Ishikawa (cell line): Measurements from ENCODE around the gene MACROD2.

Experiments used
- CEBPB ChIP-seq: IDR thresholded peaks from 2 replicates; pipeline ENCODE4 v1.6.1; 2012
- CREB1 ChIP-seq: IDR thresholded peaks from 2 replicates; pipeline ENCODE4 v1.6.1; 2012; ENCODE audit warnings: low read depth
- EP300 ChIP-seq: IDR thresholded peaks from 2 replicates; pipeline ENCODE4 v1.6.1; 2012; ENCODE audit warnings: borderline replicate concordance
- NFIC ChIP-seq: IDR thresholded peaks from 2 replicates; pipeline ENCODE4 v1.6.1; 2012
- RAD21 ChIP-seq: IDR thresholded peaks from 2 replicates; pipeline ENCODE4 v1.6.1; 2012; ENCODE audit warnings: low read depth
- TAF1 ChIP-seq: IDR thresholded peaks from 2 replicates; pipeline ENCODE4 v1.6.1; 2012; ENCODE audit warnings: low read depth, mild to moderate bottlenecking
- TCF12 ChIP-seq: IDR thresholded peaks from 2 replicates; pipeline ENCODE4 v1.6.1; 2012; ENCODE audit warnings: low read depth
- TEAD4 ChIP-seq: IDR thresholded peaks from 2 replicates; pipeline ENCODE4 v1.6.1; 2012
- YY1 ChIP-seq: IDR thresholded peaks from 2 replicates; pipeline ENCODE4 v1.6.1; 2012; ENCODE audit warnings: low read depth
- TF ChIP-seq, protein P1 (sequence below): IDR thresholded peaks from 2 replicates; pipeline ENCODE4 v1.6.1; 2012; ENCODE audit warnings: low read depth, mild to moderate bottlenecking
- TF ChIP-seq, protein P2 (sequence below): IDR thresholded peaks from 2 replicates; pipeline ENCODE4 v1.6.1; 2012

DNA sequence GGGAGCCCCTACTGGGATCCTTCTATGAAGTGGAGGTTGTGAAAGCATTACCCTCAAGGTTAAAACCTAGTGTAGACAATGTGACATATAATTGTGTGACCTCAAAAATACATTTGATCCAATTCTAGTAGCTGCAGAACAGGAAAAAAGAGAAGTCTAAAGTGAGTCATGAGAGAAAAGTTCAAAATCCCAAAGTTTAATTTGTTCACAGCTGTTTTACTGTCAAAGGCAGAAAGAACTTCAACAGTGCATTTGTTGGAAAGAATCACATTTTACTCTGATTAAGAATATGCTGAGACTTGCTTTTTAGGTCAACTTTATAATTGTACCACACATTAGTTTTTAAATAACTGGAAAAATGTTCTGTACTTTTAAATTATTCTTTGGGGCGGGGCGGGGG is 1369.5 kb downstream of the MACROD2 start:
- no peak for TF ChIP-seq EP300
- TF ChIP-seq, protein P1, sequence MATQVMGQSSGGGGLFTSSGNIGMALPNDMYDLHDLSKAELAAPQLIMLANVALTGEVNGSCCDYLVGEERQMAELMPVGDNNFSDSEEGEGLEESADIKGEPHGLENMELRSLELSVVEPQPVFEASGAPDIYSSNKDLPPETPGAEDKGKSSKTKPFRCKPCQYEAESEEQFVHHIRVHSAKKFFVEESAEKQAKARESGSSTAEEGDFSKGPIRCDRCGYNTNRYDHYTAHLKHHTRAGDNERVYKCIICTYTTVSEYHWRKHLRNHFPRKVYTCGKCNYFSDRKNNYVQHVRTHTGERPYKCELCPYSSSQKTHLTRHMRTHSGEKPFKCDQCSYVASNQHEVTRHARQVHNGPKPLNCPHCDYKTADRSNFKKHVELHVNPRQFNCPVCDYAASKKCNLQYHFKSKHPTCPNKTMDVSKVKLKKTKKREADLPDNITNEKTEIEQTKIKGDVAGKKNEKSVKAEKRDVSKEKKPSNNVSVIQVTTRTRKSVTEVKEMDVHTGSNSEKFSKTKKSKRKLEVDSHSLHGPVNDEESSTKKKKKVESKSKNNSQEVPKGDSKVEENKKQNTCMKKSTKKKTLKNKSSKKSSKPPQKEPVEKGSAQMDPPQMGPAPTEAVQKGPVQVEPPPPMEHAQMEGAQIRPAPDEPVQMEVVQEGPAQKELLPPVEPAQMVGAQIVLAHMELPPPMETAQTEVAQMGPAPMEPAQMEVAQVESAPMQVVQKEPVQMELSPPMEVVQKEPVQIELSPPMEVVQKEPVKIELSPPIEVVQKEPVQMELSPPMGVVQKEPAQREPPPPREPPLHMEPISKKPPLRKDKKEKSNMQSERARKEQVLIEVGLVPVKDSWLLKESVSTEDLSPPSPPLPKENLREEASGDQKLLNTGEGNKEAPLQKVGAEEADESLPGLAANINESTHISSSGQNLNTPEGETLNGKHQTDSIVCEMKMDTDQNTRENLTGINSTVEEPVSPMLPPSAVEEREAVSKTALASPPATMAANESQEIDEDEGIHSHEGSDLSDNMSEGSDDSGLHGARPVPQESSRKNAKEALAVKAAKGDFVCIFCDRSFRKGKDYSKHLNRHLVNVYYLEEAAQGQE, result no peak
- no peak for TF ChIP-seq TEAD4
- TF ChIP-seq CEBPB, result no peak
- TF ChIP-seq CREB1, result no peak
- TF ChIP-seq, protein P2, sequence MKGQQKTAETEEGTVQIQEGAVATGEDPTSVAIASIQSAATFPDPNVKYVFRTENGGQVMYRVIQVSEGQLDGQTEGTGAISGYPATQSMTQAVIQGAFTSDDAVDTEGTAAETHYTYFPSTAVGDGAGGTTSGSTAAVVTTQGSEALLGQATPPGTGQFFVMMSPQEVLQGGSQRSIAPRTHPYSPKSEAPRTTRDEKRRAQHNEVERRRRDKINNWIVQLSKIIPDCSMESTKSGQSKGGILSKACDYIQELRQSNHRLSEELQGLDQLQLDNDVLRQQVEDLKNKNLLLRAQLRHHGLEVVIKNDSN, result no peak
- TF ChIP-seq TAF1, result no peak
- TF ChIP-seq RAD21, result no peak
- TF ChIP-seq YY1, result no peak
- no peak for TF ChIP-seq NFIC
- TF ChIP-seq TCF12, result no peak
